GM12891 (cell line): ENCODE measurements around the gene GFOD1.

Experiments
- DNase-seq: peaks from one replicate; pipeline ENCODE4 v3.0.0; 2011; ENCODE audit warnings: low spot score; ENCODE audit not compliant: insufficient read length
- FAIRE-seq: peaks from 2 replicates; lab custom pipeline; 2011; peaks lifted over from hg19 to GRCh38; lab: Jason Lieb, UNC
- PAX5 ChIP-seq: IDR thresholded peaks from 2 replicates; pipeline ENCODE4 v1.6.1; 2011; ENCODE audit warnings: low read length, moderate library complexity, mild to moderate bottlenecking; ENCODE audit not compliant: insufficient read depth, severe bottlenecking
- POLR2A ChIP-seq: IDR thresholded peaks from 2 replicates; pipeline ENCODE4 v1.6.1; 2011; ENCODE audit warnings: low read depth, low read length, control low read depth
- POLR2AphosphoS5 ChIP-seq: IDR thresholded peaks from 2 replicates; pipeline ENCODE4 v1.6.1; 2011; ENCODE audit warnings: low read depth, low read length, control low read depth
- POU2F2 ChIP-seq: IDR thresholded peaks from 2 replicates; pipeline ENCODE4 v1.6.1; 2011; ENCODE audit warnings: low read depth, mild to moderate bottlenecking, control low read depth, low read length, moderate library complexity
- SPI1 ChIP-seq: IDR thresholded peaks from 2 replicates; pipeline ENCODE4 v1.6.1; 2011; ENCODE audit warnings: low read depth, low read length, control low read depth
- TAF1 ChIP-seq: IDR thresholded peaks from 2 replicates; pipeline ENCODE4 v1.6.1; 2011; ENCODE audit warnings: low read depth, low read length, control low read depth

GFOD1 gene

GRCh38 chr6:13362412-13362811 lies 125.0 kb downstream of the GFOD1 start:
- TF ChIP-seq SPI1 = no peak
- DNase-seq = no peak
- no peak for FAIRE-seq

- no peak for FAIRE-seq
Observed at GRCh38 chr6:13360671-13361540, 126.5 kb downstream of the GFOD1 start.

GRCh38 chr6:13359287-13359686 lies 128.1 kb downstream of the GFOD1 start:
- TF ChIP-seq POU2F2 = no peak
- no peak for DNase-seq
- no peak for FAIRE-seq

More at GRCh38 chr6:13360671-13361540, 126.5 kb downstream of the GFOD1 start:
- TF ChIP-seq SPI1 = no peak
- no peak for TF ChIP-seq PAX5
- no peak for TF ChIP-seq TAF1
- no peak for TF ChIP-seq POU2F2
- no peak for TF ChIP-seq POLR2AphosphoS5
- TF ChIP-seq POLR2A = no peak
- no peak for DNase-seq

GRCh38 chr6:13358511-13358910 lies 128.9 kb downstream of the GFOD1 start:
- TF ChIP-seq POLR2AphosphoS5 = no peak
- TF ChIP-seq PAX5 = no peak
- no peak for TF ChIP-seq SPI1
- TF ChIP-seq POLR2A = no peak
- no peak for TF ChIP-seq POU2F2
- no peak for TF ChIP-seq TAF1
- FAIRE-seq (no peak), DNase-seq (no peak)

GRCh38 chr6:13357551-13358075 lies 129.8 kb downstream of the GFOD1 start:
- no peak for DNase-seq
- TF ChIP-seq SPI1 (no peak), TAF1 (no peak), PAX5 (no peak), POLR2AphosphoS5 (no peak), POU2F2 (no peak), POLR2A (no peak)
- no peak for FAIRE-seq

GRCh38 chr6:13355999-13356785 lies 131.2 kb downstream of the GFOD1 start:
- peak; percentile 88 for TF ChIP-seq SPI1
- no peak for TF ChIP-seq PAX5
- TF ChIP-seq TAF1 = 0 out of 2 replicates have a peak, but pooled peaks have one; percentile 18
- 0 out of 2 replicates have a peak, but pooled peaks have one; percentile 48 for TF ChIP-seq POU2F2
- FAIRE-seq = peak; percentile 90
- DNase-seq = peak; percentile 51

- DNase-seq (no peak), FAIRE-seq (no peak)
- TF ChIP-seq POLR2AphosphoS5 (no peak), SPI1 (peak; percentile 75)
Observed at GRCh38 chr6:13355043-13355945, 132.1 kb downstream of the GFOD1 start.

- no peak for FAIRE-seq
- DNase-seq = no peak
- no peak for TF ChIP-seq POLR2AphosphoS5
- no peak for TF ChIP-seq TAF1
- no peak for TF ChIP-seq POU2F2
- TF ChIP-seq SPI1 = no peak
Observed at GRCh38 chr6:13354331-13355042, 132.9 kb downstream of the GFOD1 start.

- TF ChIP-seq SPI1 (no peak), TAF1 (no peak), POU2F2 (no peak), PAX5 (no peak), POLR2AphosphoS5 (no peak), POLR2A (no peak)
- DNase-seq (no peak), FAIRE-seq (no peak)
Observed at GRCh38 chr6:13352165-13352564, 135.2 kb downstream of the GFOD1 start.
